HEK293 (cell line): ENCODE results near the gene DVL1.
A peak's percentile ranks its signal among the peaks of the same experiment; 100 is the strongest.

Experiments
- CTCF ChIA-PET: fragments of 350-600 bp; formaldehyde crosslinking; extraction: SDS; loops from one replicate; lab custom pipeline; 2021; ENCODE audit warnings: antibody characterized with exemption; lab: Yijun Ruan, JAX
- POLR2A ChIA-PET: fragments of 300-600 bp; formaldehyde crosslinking; extraction: SDS; loops from one replicate; lab custom pipeline; 2020; ENCODE audit warnings: antibody characterized with exemption, inconsistent platforms; lab: Yijun Ruan, JAX
- H3K27ac ChIP-seq: fragments of 200-500 bp; sonication (Bioruptor generic); 2 replicates; pipeline ENCODE4 v1.5.1; 2014; ENCODE audit warnings: low read depth, low read length, control low read depth, inconsistent platforms; ENCODE audit errors: extremely low read depth
- H3K36me3 ChIP-seq, 2 experiments: fragments of 200-500 bp in 1 of 2; sonication (Bioruptor generic) in 1 of 2; 1 replicate in 1 of 2; 2 replicates in 1 of 2; pipeline ENCODE4 v1.5.1; 2014 to 2017; ENCODE audit warnings: inconsistent platforms in 2 of 2, low read length in 2 of 2; ENCODE audit not compliant: control insufficient read depth in 2 of 2, insufficient read depth in 1 of 2
- H3K4me1 ChIP-seq: fragments of 200-500 bp; sonication (Bioruptor generic); 2 replicates; pipeline ENCODE4 v1.5.1; 2014; ENCODE audit warnings: mild to moderate bottlenecking, low read length, inconsistent platforms; ENCODE audit not compliant: control insufficient read depth, insufficient read depth
- H3K4me3 ChIP-seq: 2 replicates; pipeline ENCODE4 v1.5.1; 2011; ENCODE audit warnings: low read depth, mild to moderate bottlenecking, control low read depth, low read length, moderate library complexity
- H3K9me3 ChIP-seq: fragments of 200-500 bp; sonication (Bioruptor generic); 2 replicates; pipeline ENCODE4 v1.5.1; 2014; ENCODE audit warnings: low read depth, low read length, inconsistent platforms; ENCODE audit not compliant: control insufficient read depth, insufficient read depth
- BCL11B ChIP-seq: fragments of 450-650 bp; formaldehyde crosslinking; IDR thresholded peaks from 2 replicates; pipeline ENCODE4 v1.5.1; 2016; ENCODE audit warnings: low read depth, missing biosample characterization, missing genetic modification characterization
- GLI2 ChIP-seq: fragments of 450-650 bp; formaldehyde crosslinking; IDR thresholded peaks from 2 replicates; pipeline ENCODE4; 2017; ENCODE audit warnings: missing biosample characterization, missing genetic modification characterization, low read depth, borderline replicate concordance
- GLIS1 ChIP-seq: fragments of 450-650 bp; formaldehyde crosslinking; IDR thresholded peaks from 2 replicates; pipeline ENCODE4 v1.5.1; 2016; ENCODE audit warnings: missing biosample characterization, missing genetic modification characterization
- KLF17 ChIP-seq: fragments of 450-650 bp; formaldehyde crosslinking; IDR thresholded peaks from 2 replicates; pipeline ENCODE4 v1.5.1; 2016; ENCODE audit warnings: missing biosample characterization, missing genetic modification characterization
- KLF8 ChIP-seq: fragments of 450-650 bp; formaldehyde crosslinking; IDR thresholded peaks from 2 replicates; pipeline ENCODE4 v1.5.1; 2016; ENCODE audit warnings: missing biosample characterization, missing genetic modification characterization
- OVOL3 ChIP-seq: fragments of 450-650 bp; formaldehyde crosslinking; IDR thresholded peaks from 2 replicates; pipeline ENCODE4 v1.5.1; 2016; ENCODE audit warnings: missing biosample characterization, missing genetic modification characterization
- TSHZ1 ChIP-seq: fragments of 450-650 bp; formaldehyde crosslinking; IDR thresholded peaks from 2 replicates; pipeline ENCODE4 v1.5.1; 2016; ENCODE audit warnings: missing biosample characterization, missing genetic modification characterization, borderline replicate concordance
- WT1 ChIP-seq: fragments of 450-650 bp; formaldehyde crosslinking; IDR thresholded peaks from 2 replicates; pipeline ENCODE4 v1.5.1; 2016; ENCODE audit warnings: missing biosample characterization, missing genetic modification characterization
- ZFP41 ChIP-seq: fragments of 450-650 bp; formaldehyde crosslinking; IDR thresholded peaks from 2 replicates; pipeline ENCODE4 v1.5.1; 2016; ENCODE audit warnings: missing biosample characterization, missing genetic modification characterization, borderline replicate concordance
- ZIC2 ChIP-seq: fragments of 450-650 bp; formaldehyde crosslinking; IDR thresholded peaks from 2 replicates; pipeline ENCODE4 v1.5.1; 2016; ENCODE audit warnings: missing biosample characterization, missing genetic modification characterization
- ZNF10 ChIP-seq: fragments of 450-650 bp; formaldehyde crosslinking; IDR thresholded peaks from 2 replicates; pipeline ENCODE4 v1.5.1; 2017; ENCODE audit warnings: missing biosample characterization, missing genetic modification characterization
- ZNF140 ChIP-seq: fragments of 450-650 bp; formaldehyde crosslinking; IDR thresholded peaks from 2 replicates; pipeline ENCODE4 v1.5.1; 2016; ENCODE audit warnings: missing biosample characterization, missing genetic modification characterization
- ZNF239 ChIP-seq: fragments of 450-650 bp; formaldehyde crosslinking; IDR thresholded peaks from 2 replicates; pipeline ENCODE4 v1.5.1; 2016; ENCODE audit warnings: missing biosample characterization, missing genetic modification characterization
- ZNF366 ChIP-seq: fragments of 450-650 bp; formaldehyde crosslinking; conservative IDR thresholded peaks from 2 replicates; pipeline ENCODE4 v1.5.1; 2016; ENCODE audit warnings: missing biosample characterization, missing genetic modification characterization
- ZNF488 ChIP-seq: fragments of 450-650 bp; formaldehyde crosslinking; IDR thresholded peaks from 2 replicates; pipeline ENCODE4 v1.5.1; 2016; ENCODE audit warnings: missing biosample characterization, missing genetic modification characterization
- ZNF510 ChIP-seq: fragments of 450-650 bp; formaldehyde crosslinking; IDR thresholded peaks from 2 replicates; pipeline ENCODE4 v1.5.1; 2018; ENCODE audit warnings: mild to moderate bottlenecking, missing genetic modification characterization, missing biosample characterization; ENCODE audit not compliant: insufficient replicate concordance
- ZNF513 ChIP-seq: fragments of 450-650 bp; IDR thresholded peaks from 2 replicates; pipeline ENCODE4 v1.5.1; 2018; ENCODE audit warnings: missing biosample characterization, missing genetic modification characterization
- ZNF530 ChIP-seq: fragments of 450-650 bp; formaldehyde crosslinking; IDR thresholded peaks from 2 replicates; pipeline ENCODE4 v1.5.1; 2016; ENCODE audit warnings: low read depth, missing biosample characterization, missing genetic modification characterization
- ZNF548 ChIP-seq: fragments of 450-650 bp; formaldehyde crosslinking; IDR thresholded peaks from 2 replicates; pipeline ENCODE4 v1.5.1; 2016; ENCODE audit warnings: missing biosample characterization, missing genetic modification characterization
- ZNF654 ChIP-seq: fragments of 450-650 bp; formaldehyde crosslinking; IDR thresholded peaks from 2 replicates; pipeline ENCODE4 v1.5.1; 2016; ENCODE audit warnings: low read depth, missing biosample characterization, missing genetic modification characterization
- ZNF692 ChIP-seq: fragments of 450-650 bp; formaldehyde crosslinking; IDR thresholded peaks from 2 replicates; pipeline ENCODE4 v1.5.1; 2016; ENCODE audit warnings: missing biosample characterization, missing genetic modification characterization
- ZNF768 ChIP-seq: fragments of 450-650 bp; formaldehyde crosslinking; IDR thresholded peaks from 2 replicates; pipeline ENCODE4 v1.5.1; 2018; ENCODE audit warnings: missing biosample characterization, mild to moderate bottlenecking, missing genetic modification characterization
- ZNF791 ChIP-seq: fragments of 450-650 bp; formaldehyde crosslinking; IDR thresholded peaks from 2 replicates; pipeline ENCODE4 v1.5.1; 2016; ENCODE audit warnings: missing biosample characterization, missing genetic modification characterization
- ZNF830 ChIP-seq: fragments of 450-650 bp; IDR thresholded peaks from 2 replicates; pipeline ENCODE4 v1.5.0; 2018; ENCODE audit warnings: missing biosample characterization, missing genetic modification characterization, low read depth, mild to moderate bottlenecking, moderate library complexity
- ZSCAN23 ChIP-seq: fragments of 450-650 bp; formaldehyde crosslinking; IDR thresholded peaks from 2 replicates; pipeline ENCODE4 v1.5.1; 2016; ENCODE audit warnings: missing biosample characterization, missing genetic modification characterization

DVL1 gene

GRCh38 chr1:1343811-1344421, 5.3 kb downstream of the DVL1 start (continued):
- no peak for TF ChIP-seq KLF17 (tag by site-specific recombination)
- no peak for TF ChIP-seq ZNF530 (tag by site-specific recombination)
- TF ChIP-seq KLF8 (tag by site-specific recombination): no peak
- no peak for TF ChIP-seq ZFP41 (tag by site-specific recombination)
- TF ChIP-seq BCL11B (tag by site-specific recombination): peak; percentile 73
- no peak for TF ChIP-seq ZNF513 (tag by site-specific recombination)
- no peak for TF ChIP-seq ZNF239
- TF ChIP-seq, all 188 proteins: peak for 2

GRCh38 chr1:1342584-1343115, 6.6 kb downstream of the DVL1 start:
- Histone ChIP-seq H3K27ac (no peak overlapping the region), H3K9me3 (no peaks in the 10 kb centered on the region), H3K4me1 (peaks cover 7% of the 10 kb centered on the region), H3K36me3 (peaks cover 0 to 66% of the 10 kb centered on the region in 2 experiments; a peak in 2 of 3 replicates), H3K4me3 (no peak overlapping the region)
- TF ChIP-seq ZNF488 (tag by site-specific recombination) (no peak), ZNF10 (tag by site-specific recombination) (no peak), ZNF654 (no peak), ZNF830 (tag by site-specific recombination) (no peak), OVOL3 (no peak), TSHZ1 (tag by site-specific recombination) (no peak), ZIC2 (tag by site-specific recombination) (peak; percentile 59), GLIS1 (peak; percentile 76)
- POLR2A ChIA-PET: interaction anchor here (0.5 to 1.2 kb wide), 3 partner anchors 27 to 53 kb away, joined by 3 read pairs; no protein-coding TSS in a partner anchor
- CTCF ChIA-PET: interaction anchor here (0.9 kb wide), 1 partner anchor 30 kb away, joined by 3 read pairs; no protein-coding TSS in a partner anchor

GRCh38 chr1:1342061-1342562, 7.1 kb downstream of the DVL1 start:
- POLR2A ChIA-PET: interaction anchor here (0.5 to 0.6 kb wide), 2 partner anchors 30 to 54 kb away, joined by 3 read pairs; no protein-coding TSS in a partner anchor
- H3K27ac ChIP-seq: no peak overlapping the region
- CTCF ChIA-PET: interaction anchor here (0.9 kb wide), 1 partner anchor 30 kb away, joined by 3 read pairs; no protein-coding TSS in a partner anchor

More at GRCh38 chr1:1342061-1342562, 7.1 kb downstream of the DVL1 start:
- TF ChIP-seq ZNF768 (tag by site-specific recombination) (no peak), GLI2 (no peak), ZNF510 (no peak), ZNF692 (tag by site-specific recombination) (no peak), ZNF791 (tag by site-specific recombination) (no peak), ZNF548 (no peak), ZSCAN23 (tag by site-specific recombination) (no peak), WT1 (tag by site-specific recombination) (no peak), ZNF366 (tag by site-specific recombination) (no peak), ZNF140 (tag by site-specific recombination) (no peak)
- TF ChIP-seq, all 188 proteins: peak for 0
- Histone ChIP-seq H3K9me3 (no peaks in the 10 kb centered on the region), H3K4me3 (no peak overlapping the region), H3K36me3 (peaks cover 0 to 71% of the 10 kb centered on the region in 2 experiments; a peak in 2 of 3 replicates), H3K4me1 (peaks cover 1% of the 10 kb centered on the region)
